ENCODE measurements around the gene SVIL. TPM values are rescaled to one million over a fixed set of nuclear protein-coding genes. Genes with fewer than 3 reads are reported as not detected.

The SVIL gene
- total and polyA plus RNA-seq, 2 donors (not counting 1 experiment from before 2014, with no cell fraction given) = 17.7 to 94.3 TPM

- peaks cover 15% of the 10 kb centered on the region for H3K4me1 ChIP-seq (ENCODE audit: control insufficient read depth, extremely low read depth, insufficient read depth, low read length)
- no peak for TF ChIP-seq EZH2 (IDR thresholded peaks at IDR 0.05; ENCODE audit: low read length, missing control alignments)
- TF ChIP-seq CTCF (conservative IDR thresholded peaks at IDR 0.05 in 1 of 2, IDR thresholded peaks at IDR 0.05 in 1 of 2; ENCODE audit: low read depth in 1 of 2, low read length in 2 of 2) = no peak
- H3K36me3 ChIP-seq (ENCODE audit: control insufficient read depth, insufficient read depth, low read length) = no peaks in the 10 kb centered on the region
- H3K9ac ChIP-seq (ENCODE audit: insufficient read depth, low read length) = no peak overlapping the region
- peak overlapping the region; percentile 7 for H3K4me2 ChIP-seq (ENCODE audit: extremely low read depth, insufficient read depth, low read length)
- H4K20me1 ChIP-seq (ENCODE audit: control insufficient read depth, extremely low read depth, insufficient read depth, low read length) = no peaks in the 10 kb centered on the region
- H2AFZ ChIP-seq (ENCODE audit: low read length) = no peak overlapping the region
- H3K27me3 ChIP-seq (ENCODE audit: control insufficient read depth, insufficient read depth, low read length) = no peaks in the 10 kb centered on the region
- H3K27ac ChIP-seq (ENCODE audit: insufficient read depth, low read length) = no peak overlapping the region
- H3K79me2 ChIP-seq (ENCODE audit: control insufficient read depth, insufficient read depth, low read length) = no peaks in the 10 kb centered on the region
- peak overlapping the region in 1 of 4 experiments; percentile 42 for H3K4me3 ChIP-seq (replicated peaks in 1 of 4; ENCODE audit: control extremely low read depth in 1 of 4, insufficient read depth in 1 of 4, low read depth in 3 of 4, low read length in 4 of 4)
- DNase-seq (ENCODE audit: low read depth in 2 of 2) = no peak
- H3K9me3 ChIP-seq (ENCODE audit: control insufficient read depth, insufficient read depth, low read depth, low read length) = no peaks in the 10 kb centered on the region
Observed at GRCh38 chr10:29634105-29634504, 666 bp downstream of the SVIL start.

- no peak overlapping the region for H3K4me2 ChIP-seq (ENCODE audit: extremely low read depth, insufficient read depth, low read length)
- H3K27ac ChIP-seq (ENCODE audit: insufficient read depth, low read length) = no peak overlapping the region
- no peak overlapping the region for H2AFZ ChIP-seq (ENCODE audit: low read length)
- H3K4me1 ChIP-seq (ENCODE audit: control insufficient read depth, extremely low read depth, insufficient read depth, low read length) = peaks cover 20% of the 10 kb centered on the region
- H3K27me3 ChIP-seq (ENCODE audit: control insufficient read depth, insufficient read depth, low read length) = no peaks in the 10 kb centered on the region
- H3K9ac ChIP-seq (ENCODE audit: insufficient read depth, low read length) = no peak overlapping the region
- H3K79me2 ChIP-seq (ENCODE audit: control insufficient read depth, insufficient read depth, low read length) = no peaks in the 10 kb centered on the region
- H3K36me3 ChIP-seq (ENCODE audit: control insufficient read depth, insufficient read depth, low read length) = no peaks in the 10 kb centered on the region
- H3K4me3 ChIP-seq (replicated peaks in 1 of 4; ENCODE audit: control extremely low read depth in 1 of 4, insufficient read depth in 1 of 4, low read depth in 3 of 4, low read length in 4 of 4) = no peak overlapping the region
- no peak for DNase-seq (ENCODE audit: low read depth in 2 of 2)
- no peaks in the 10 kb centered on the region for H4K20me1 ChIP-seq (ENCODE audit: control insufficient read depth, extremely low read depth, insufficient read depth, low read length)
- TF ChIP-seq CTCF (conservative IDR thresholded peaks at IDR 0.05 in 1 of 2, IDR thresholded peaks at IDR 0.05 in 1 of 2; ENCODE audit: low read depth in 1 of 2, low read length in 2 of 2) = no peak
- TF ChIP-seq EZH2 (IDR thresholded peaks at IDR 0.05; ENCODE audit: low read length, missing control alignments) = no peak
- H3K9me3 ChIP-seq (ENCODE audit: control insufficient read depth, insufficient read depth, low read depth, low read length) = no peaks in the 10 kb centered on the region
Observed at GRCh38 chr10:29631049-29631339, 3.8 kb downstream of the SVIL start.

- TF ChIP-seq CTCF (conservative IDR thresholded peaks at IDR 0.05 in 1 of 2, IDR thresholded peaks at IDR 0.05 in 1 of 2; ENCODE audit: low read depth in 1 of 2, low read length in 2 of 2) = no peak
- no peak for TF ChIP-seq EZH2 (IDR thresholded peaks at IDR 0.05; ENCODE audit: low read length, missing control alignments)
- no peak for DNase-seq (ENCODE audit: low read depth in 2 of 2)
- Histone ChIP-seq H3K36me3 (ENCODE audit: control insufficient read depth, insufficient read depth, low read length) (no peaks in the 10 kb centered on the region), H3K9ac (ENCODE audit: insufficient read depth, low read length) (no peak overlapping the region), H2AFZ (ENCODE audit: low read length) (no peak overlapping the region), H3K4me3 (replicated peaks in 1 of 4; ENCODE audit: control extremely low read depth in 1 of 4, insufficient read depth in 1 of 4, low read depth in 3 of 4, low read length in 4 of 4) (no peak overlapping the region), H3K27me3 (ENCODE audit: control insufficient read depth, insufficient read depth, low read length) (no peaks in the 10 kb centered on the region), H3K27ac (ENCODE audit: insufficient read depth, low read length) (no peak overlapping the region), H3K4me1 (ENCODE audit: control insufficient read depth, extremely low read depth, insufficient read depth, low read length) (peaks cover 14% of the 10 kb centered on the region), H3K9me3 (ENCODE audit: control insufficient read depth, insufficient read depth, low read depth, low read length) (no peaks in the 10 kb centered on the region), H4K20me1 (ENCODE audit: control insufficient read depth, extremely low read depth, insufficient read depth, low read length) (no peaks in the 10 kb centered on the region), H3K4me2 (ENCODE audit: extremely low read depth, insufficient read depth, low read length) (no peak overlapping the region), H3K79me2 (ENCODE audit: control insufficient read depth, insufficient read depth, low read length) (no peaks in the 10 kb centered on the region)
Observed at GRCh38 chr10:29630205-29631048, 4.3 kb downstream of the SVIL start.

Data from fibroblast of lung (primary cell).